DND-41 (cell line): ENCODE results near the gene SRRM2.

Experiments used
- ATAC-seq: fragments of 200-7000 bp; cut with Tn5 transposase; 3 replicates; pipeline ENCODE4 v1.9.1; 2021; ENCODE audit warnings: low read depth; ENCODE audit not compliant: insufficient read depth
- DNase-seq: peaks from one replicate; pipeline ENCODE4 v3.0.0-alpha.2; 2020
- H2AFZ ChIP-seq: 2 replicates; pipeline ENCODE4 v1.6.0; 2012; ENCODE audit warnings: low read depth, low read length
- H3K27ac ChIP-seq: 2 replicates; pipeline ENCODE4 v1.5.1; 2012; ENCODE audit warnings: low read length, inconsistent platforms
- H3K27me3 ChIP-seq: fragments of 200-600 bp; sonication (generic); 2 replicates; pipeline ENCODE4 v1.6.0; 2012; ENCODE audit warnings: low read length, mild to moderate bottlenecking, inconsistent platforms; ENCODE audit not compliant: insufficient read depth, poor library complexity
- H3K36me3 ChIP-seq: 2 replicates; pipeline ENCODE4 v1.5.1; 2012; ENCODE audit warnings: low read length, inconsistent platforms; ENCODE audit not compliant: insufficient read depth
- H3K4me1 ChIP-seq: 2 replicates; pipeline ENCODE4 v1.5.1; 2012; ENCODE audit warnings: mild to moderate bottlenecking, low read length; ENCODE audit not compliant: insufficient read depth
- H3K4me2 ChIP-seq: 2 replicates; pipeline ENCODE4 v1.6.0; 2012; ENCODE audit warnings: mild to moderate bottlenecking, moderate library complexity, low read length, inconsistent platforms; ENCODE audit not compliant: insufficient read depth
- H3K4me3 ChIP-seq, 2 experiments: fragments of 200-600 bp in 1 of 2; shearing (Covaris generic) in 1 of 2; 2 replicates each; pipeline ENCODE4 v1.5.1; 2012 to 2016; ENCODE audit warnings: inconsistent platforms in 2 of 2, low read length in 2 of 2, mild to moderate bottlenecking in 2 of 2, low read depth in 1 of 2, moderate library complexity in 1 of 2
- H3K79me2 ChIP-seq: 2 replicates; pipeline ENCODE4 v1.6.0; 2012; ENCODE audit warnings: low read length, inconsistent platforms; ENCODE audit not compliant: insufficient read depth
- H3K9ac ChIP-seq: 2 replicates; pipeline ENCODE4 v1.6.0; 2012; ENCODE audit warnings: low read depth, mild to moderate bottlenecking, inconsistent platforms, low read length, moderate library complexity
- H3K9me3 ChIP-seq: 2 replicates; pipeline ENCODE4 v1.5.1; 2012; ENCODE audit warnings: low read length, moderate library complexity, mild to moderate bottlenecking, inconsistent platforms; ENCODE audit not compliant: insufficient read depth, severe bottlenecking
- H4K20me1 ChIP-seq: 2 replicates; pipeline ENCODE4 v1.6.0; 2012; ENCODE audit warnings: low read length; ENCODE audit not compliant: insufficient read depth
- EZH2 ChIP-seq: IDR thresholded peaks from 3 replicates; pipeline ENCODE4 v1.6.1; 2012; ENCODE audit warnings: borderline replicate concordance, low read depth, mild to moderate bottlenecking, moderate library complexity, low read length, inconsistent platforms; ENCODE audit not compliant: severe bottlenecking
- TF ChIP-seq, protein P1 (sequence below): IDR thresholded peaks from 2 replicates; pipeline ENCODE4 v1.5.1; 2012; ENCODE audit warnings: borderline replicate concordance, low read length, moderate library complexity, mild to moderate bottlenecking; ENCODE audit not compliant: poor library complexity, severe bottlenecking; ENCODE audit errors: extremely low read depth

The SRRM2 gene

DNA sequence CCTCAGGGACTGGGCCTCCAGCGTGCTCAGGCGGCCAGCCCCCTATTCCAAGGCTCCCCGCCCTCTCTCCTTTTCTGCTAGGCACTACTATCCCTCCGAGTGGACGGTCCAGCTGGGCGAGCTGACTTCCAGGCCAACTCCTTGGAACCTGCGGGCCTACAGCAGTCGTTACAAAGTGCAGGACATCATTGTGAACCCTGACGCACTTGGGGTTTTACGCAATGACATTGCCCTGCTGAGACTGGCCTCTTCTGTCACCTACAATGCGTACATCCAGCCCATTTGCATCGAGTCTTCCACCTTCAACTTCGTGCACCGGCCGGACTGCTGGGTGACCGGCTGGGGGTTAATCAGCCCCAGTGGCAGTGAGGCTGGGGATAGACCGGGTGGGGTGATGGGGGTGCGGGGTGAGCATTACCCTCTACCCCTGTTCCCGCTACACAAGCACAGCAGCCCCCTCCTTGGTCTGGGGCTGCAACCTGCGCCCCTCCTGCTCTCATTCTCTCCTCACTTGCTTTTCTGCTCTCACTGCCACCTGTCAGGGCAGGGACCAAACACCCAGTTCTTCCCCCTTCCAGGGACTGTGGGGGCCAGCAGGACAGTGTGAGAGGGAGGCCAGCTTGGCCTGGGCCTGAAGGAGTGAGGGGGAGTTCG lies 46.9 kb downstream of the SRRM2 start:
- no peak for ATAC-seq
- Histone ChIP-seq H3K4me2 (no peak overlapping the region), H3K9me3 (peaks cover 2% of the 10 kb centered on the region), H3K79me2 (no peaks in the 10 kb centered on the region), H3K4me1 (no peaks in the 10 kb centered on the region), H3K4me3 (no peak overlapping the region), H3K9ac (no peak overlapping the region), H2AFZ (no peak overlapping the region), H3K36me3 (no peaks in the 10 kb centered on the region), H3K27me3 (peaks cover 2% of the 10 kb centered on the region), H3K27ac (no peak overlapping the region), H4K20me1 (no peaks in the 10 kb centered on the region)
- TF ChIP-seq, protein P1, sequence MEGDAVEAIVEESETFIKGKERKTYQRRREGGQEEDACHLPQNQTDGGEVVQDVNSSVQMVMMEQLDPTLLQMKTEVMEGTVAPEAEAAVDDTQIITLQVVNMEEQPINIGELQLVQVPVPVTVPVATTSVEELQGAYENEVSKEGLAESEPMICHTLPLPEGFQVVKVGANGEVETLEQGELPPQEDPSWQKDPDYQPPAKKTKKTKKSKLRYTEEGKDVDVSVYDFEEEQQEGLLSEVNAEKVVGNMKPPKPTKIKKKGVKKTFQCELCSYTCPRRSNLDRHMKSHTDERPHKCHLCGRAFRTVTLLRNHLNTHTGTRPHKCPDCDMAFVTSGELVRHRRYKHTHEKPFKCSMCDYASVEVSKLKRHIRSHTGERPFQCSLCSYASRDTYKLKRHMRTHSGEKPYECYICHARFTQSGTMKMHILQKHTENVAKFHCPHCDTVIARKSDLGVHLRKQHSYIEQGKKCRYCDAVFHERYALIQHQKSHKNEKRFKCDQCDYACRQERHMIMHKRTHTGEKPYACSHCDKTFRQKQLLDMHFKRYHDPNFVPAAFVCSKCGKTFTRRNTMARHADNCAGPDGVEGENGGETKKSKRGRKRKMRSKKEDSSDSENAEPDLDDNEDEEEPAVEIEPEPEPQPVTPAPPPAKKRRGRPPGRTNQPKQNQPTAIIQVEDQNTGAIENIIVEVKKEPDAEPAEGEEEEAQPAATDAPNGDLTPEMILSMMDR: no peak
- no peak for TF ChIP-seq EZH2
- no peak for DNase-seq

DNA sequence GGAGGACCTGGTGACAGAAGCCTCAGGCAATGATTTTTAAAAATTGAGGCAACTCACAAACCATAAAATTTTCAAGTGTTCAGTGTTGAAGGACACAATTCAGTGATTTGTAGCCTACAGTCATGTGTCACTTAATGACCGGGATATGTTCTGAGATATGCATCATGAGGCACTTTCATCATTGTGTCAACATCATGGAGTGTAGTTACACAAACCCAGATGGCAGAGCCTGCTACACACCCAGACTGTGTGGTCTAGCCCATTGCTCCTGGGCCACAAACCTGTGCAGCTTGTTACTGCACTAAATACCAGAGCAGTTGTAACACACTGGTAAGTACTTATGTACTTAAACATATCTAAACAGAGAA lies 47.4 kb downstream of the SRRM2 start:
- Histone ChIP-seq H3K9ac (no peak overlapping the region), H3K79me2 (no peaks in the 10 kb centered on the region), H3K27me3 (peaks cover 2% of the 10 kb centered on the region), H3K4me3 (no peak overlapping the region), H3K27ac (no peak overlapping the region), H3K4me1 (no peaks in the 10 kb centered on the region), H3K36me3 (no peaks in the 10 kb centered on the region), H3K4me2 (no peak overlapping the region), H2AFZ (no peak overlapping the region), H4K20me1 (no peaks in the 10 kb centered on the region), H3K9me3 (peaks cover 4% of the 10 kb centered on the region)
- no peak for TF ChIP-seq EZH2
- TF ChIP-seq, protein P1: no peak
- no peak for ATAC-seq
- DNase-seq: no peak

DNA sequence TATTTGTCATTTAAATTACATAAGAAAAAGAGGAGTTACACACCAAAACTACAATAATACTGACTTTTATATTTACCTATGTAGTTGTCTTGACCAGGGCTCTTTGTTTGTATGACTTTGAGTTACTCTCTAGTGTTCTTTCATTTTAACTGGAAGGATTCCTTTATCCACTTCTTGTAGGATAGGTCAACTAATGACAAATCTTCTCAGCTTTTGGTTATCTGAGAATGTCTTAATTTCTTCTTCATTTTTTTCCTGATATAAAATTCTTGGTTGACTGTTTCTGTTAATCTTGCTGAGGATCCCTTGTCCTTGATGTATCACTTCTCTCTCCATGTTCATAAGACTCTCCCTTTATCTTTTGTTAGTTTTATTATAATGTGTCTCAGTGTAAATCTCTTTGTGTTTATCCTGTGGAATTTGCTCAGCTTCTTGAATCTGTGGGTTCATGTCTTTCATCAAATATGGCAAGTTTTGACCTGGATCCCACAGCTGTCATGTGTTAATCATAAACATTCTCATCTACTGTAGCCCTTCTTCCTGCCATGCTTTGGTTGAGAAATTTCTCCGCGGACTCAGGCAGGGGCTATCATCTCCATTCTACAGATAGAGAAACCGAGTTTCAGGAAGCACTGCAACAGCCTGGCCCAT lies 51.2 kb downstream of the SRRM2 start:
- no peak for ATAC-seq
- TF ChIP-seq, protein P1: no peak
- TF ChIP-seq EZH2: no peak
- H3K79me2 ChIP-seq: no peaks in the 10 kb centered on the region
- H3K27me3 ChIP-seq: peaks cover 2% of the 10 kb centered on the region
- H3K4me1 ChIP-seq: no peaks in the 10 kb centered on the region
- no peak for DNase-seq
- no peaks in the 10 kb centered on the region for H4K20me1 ChIP-seq
- H3K9me3 ChIP-seq: peaks cover 6% of the 10 kb centered on the region
- no peaks in the 10 kb centered on the region for H3K36me3 ChIP-seq
- H2AFZ ChIP-seq: no peak overlapping the region
- no peak overlapping the region for H3K27ac ChIP-seq
- H3K4me3 ChIP-seq: no peak overlapping the region
- no peak overlapping the region for H3K9ac ChIP-seq
- H3K4me2 ChIP-seq: no peak overlapping the region
